Mesenchymal stem cell (in vitro differentiated cells and primary cell): ENCODE results near the gene NR3C2.

Source experiments
- DNase-seq: peaks from one replicate; pipeline ENCODE4 v3.0.0-alpha.2; 2013
- H2AFZ ChIP-seq: one replicate; pipeline ENCODE4 v1.6.1; 2013; ENCODE audit warnings: low read depth, mild to moderate bottlenecking, control low read depth, inconsistent platforms, low read length, moderate library complexity
- H2AK5ac ChIP-seq: 2 replicates; pipeline ENCODE4 v1.6.1; 2013; ENCODE audit warnings: low read length, moderate library complexity, mild to moderate bottlenecking, inconsistent platforms; ENCODE audit not compliant: severe bottlenecking
- H2BK120ac ChIP-seq: one replicate; pipeline ENCODE4 v1.6.1; 2013; ENCODE audit warnings: low read depth, mild to moderate bottlenecking, inconsistent platforms, low read length, moderate library complexity
- H2BK12ac ChIP-seq, 2 experiments: one replicate each; pipeline ENCODE4 v1.6.1; 2013; ENCODE audit warnings: inconsistent platforms in 2 of 2, low read length in 2 of 2, mild to moderate bottlenecking in 2 of 2, moderate library complexity in 2 of 2, control low read depth in 1 of 2
- H2BK15ac ChIP-seq: one replicate; pipeline ENCODE4 v1.6.1; 2013; ENCODE audit warnings: mild to moderate bottlenecking, low read depth, inconsistent platforms; ENCODE audit not compliant: poor library complexity, severe bottlenecking
- H2BK5ac ChIP-seq: 2 replicates; pipeline ENCODE4 v1.6.1; 2013; ENCODE audit warnings: low read depth, mild to moderate bottlenecking, low read length, control low read depth, inconsistent platforms; ENCODE audit not compliant: poor library complexity, severe bottlenecking
- H3K14ac ChIP-seq, 2 experiments: one replicate each; pipeline ENCODE4 v1.6.1; 2013; ENCODE audit warnings: inconsistent platforms in 2 of 2, low read length in 2 of 2, control low read depth in 1 of 2, mild to moderate bottlenecking in 1 of 2, moderate library complexity in 1 of 2
- H3K18ac ChIP-seq, 2 experiments: one replicate each; pipeline ENCODE4 v1.6.1; 2013; ENCODE audit warnings: inconsistent platforms in 2 of 2, low read length in 2 of 2, control low read depth in 1 of 2, low read depth in 1 of 2, mild to moderate bottlenecking in 1 of 2
- H3K23ac ChIP-seq, 2 experiments: one replicate each; pipeline ENCODE4 v1.6.1; 2013; ENCODE audit warnings: inconsistent platforms in 2 of 2, low read length in 2 of 2, mild to moderate bottlenecking in 2 of 2, moderate library complexity in 2 of 2, control low read depth in 1 of 2
- H3K27ac ChIP-seq: 2 replicates; pipeline ENCODE4 v1.5.1; 2013; ENCODE audit warnings: mild to moderate bottlenecking, moderate library complexity, low read length, control low read depth, inconsistent platforms; ENCODE audit not compliant: poor library complexity, severe bottlenecking
- H3K27me3 ChIP-seq, 2 experiments: 2 replicates each; pipeline versions ENCODE4 v1.6.1 to v1.7.0; 2013; ENCODE audit warnings: low read length in 2 of 2, mild to moderate bottlenecking in 2 of 2, moderate library complexity in 2 of 2, control low read depth in 1 of 2, inconsistent platforms in 1 of 2; ENCODE audit not compliant: control insufficient read depth in 1 of 2, insufficient read depth in 1 of 2
- H3K36me3 ChIP-seq, 2 experiments: 2 replicates each; pipeline versions ENCODE4 v1.6.1 to v1.7.0; 2013; ENCODE audit warnings: low read length in 2 of 2, control low read depth in 1 of 2, inconsistent platforms in 1 of 2, low read depth in 1 of 2, mild to moderate bottlenecking in 1 of 2; ENCODE audit not compliant: insufficient read depth in 2 of 2, control insufficient read depth in 1 of 2
- H3K4ac ChIP-seq, 2 experiments: one replicate each; pipeline ENCODE4 v1.6.1; 2013; ENCODE audit warnings: inconsistent platforms in 2 of 2, low read length in 2 of 2, mild to moderate bottlenecking in 2 of 2, moderate library complexity in 2 of 2, control low read depth in 1 of 2, low read depth in 1 of 2
- H3K4me1 ChIP-seq: 2 replicates; pipeline ENCODE4 v1.6.1; 2013; ENCODE audit warnings: low read depth, low read length, control low read depth; ENCODE audit not compliant: control insufficient read depth, insufficient read depth
- H3K4me2 ChIP-seq: 2 replicates; pipeline ENCODE4 v1.6.1; 2013; ENCODE audit warnings: low read length, mild to moderate bottlenecking, inconsistent platforms; ENCODE audit not compliant: poor library complexity, severe bottlenecking
- H3K4me3 ChIP-seq, 2 experiments: 2 replicates each; pipeline versions ENCODE4 v1.5.1 to v1.7.0; 2013; ENCODE audit warnings: low read length in 2 of 2, mild to moderate bottlenecking in 2 of 2, control low read depth in 1 of 2, low read depth in 1 of 2; ENCODE audit not compliant: insufficient read depth in 1 of 2
- H3K79me1 ChIP-seq: replicated peaks from 2 replicates; pipeline ENCODE4 v1.6.1; 2013; ENCODE audit warnings: mild to moderate bottlenecking, control low read depth, low read length, inconsistent platforms; ENCODE audit not compliant: poor library complexity, severe bottlenecking
- H3K9ac ChIP-seq: 2 replicates; pipeline ENCODE4 v1.7.0; 2013; ENCODE audit warnings: mild to moderate bottlenecking, low read length, moderate library complexity
- H3K9me3 ChIP-seq: 2 replicates; pipeline ENCODE4 v1.7.0; 2013; ENCODE audit warnings: mild to moderate bottlenecking, low read length; ENCODE audit not compliant: control insufficient read depth
- H4K8ac ChIP-seq: one replicate; pipeline ENCODE4 v1.6.1; 2013; ENCODE audit warnings: inconsistent platforms, mild to moderate bottlenecking, low read length, moderate library complexity
- H4K91ac ChIP-seq: one replicate; pipeline ENCODE4 v1.6.1; 2013; ENCODE audit warnings: mild to moderate bottlenecking, low read length, inconsistent platforms
- WGBS: methylation state at CpG from one replicate; pipeline ENCODE4 v1.1.7; 2013; ENCODE audit warnings: mixed read lengths; 5-methylcytosine and 5-hydroxymethylcytosine counted together

NR3C2 gene

DNA sequence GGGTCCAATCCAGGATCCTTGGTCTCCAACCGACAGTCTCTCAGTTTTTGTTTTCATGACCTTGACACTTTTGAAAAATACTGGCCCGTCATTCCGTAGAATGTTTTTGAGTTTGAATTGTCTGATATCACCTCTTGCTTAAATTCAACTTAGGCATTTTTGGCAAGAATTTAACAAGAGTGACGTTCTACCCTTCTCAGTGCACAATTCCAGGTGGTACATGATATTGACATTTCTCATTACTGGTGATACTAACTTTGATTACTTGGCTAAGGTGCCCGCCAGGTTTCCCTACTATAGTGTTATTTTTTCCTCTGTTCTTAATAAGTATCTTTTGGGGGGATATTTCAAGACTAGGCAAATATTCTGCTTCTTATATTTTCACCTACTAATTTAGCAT lies 215.1 kb downstream of the NR3C2 start:
- no peaks in the 10 kb centered on the region for H3K9me3 ChIP-seq
- H3K18ac ChIP-seq: no peak overlapping the region
- WGBS: 75% methylated on average over 4 of the region's 5 CpGs
- H3K23ac ChIP-seq: no peak overlapping the region
- H3K79me1 ChIP-seq: no peaks in the 10 kb centered on the region
- no peak overlapping the region for H2BK5ac ChIP-seq
- no peak overlapping the region for H3K14ac ChIP-seq
- H3K27ac ChIP-seq: no peak overlapping the region
- no peak overlapping the region for H2BK15ac ChIP-seq
- no peak overlapping the region for H3K9ac ChIP-seq
- no peak overlapping the region for H4K91ac ChIP-seq
- no peaks in the 10 kb centered on the region for H3K36me3 ChIP-seq
- H2BK120ac ChIP-seq: no peak overlapping the region
- H2AK5ac ChIP-seq: no peak overlapping the region
- DNase-seq: no peak
- no peak overlapping the region for H3K4me3 ChIP-seq
- H3K27me3 ChIP-seq: no peaks in the 10 kb centered on the region
- no peak overlapping the region for H2AFZ ChIP-seq
- no peaks in the 10 kb centered on the region for H3K4me1 ChIP-seq
- H2BK12ac ChIP-seq: no peak overlapping the region
- no peak overlapping the region for H3K4me2 ChIP-seq
- H4K8ac ChIP-seq: no peak overlapping the region
- H3K4ac ChIP-seq: no peak overlapping the region

DNA sequence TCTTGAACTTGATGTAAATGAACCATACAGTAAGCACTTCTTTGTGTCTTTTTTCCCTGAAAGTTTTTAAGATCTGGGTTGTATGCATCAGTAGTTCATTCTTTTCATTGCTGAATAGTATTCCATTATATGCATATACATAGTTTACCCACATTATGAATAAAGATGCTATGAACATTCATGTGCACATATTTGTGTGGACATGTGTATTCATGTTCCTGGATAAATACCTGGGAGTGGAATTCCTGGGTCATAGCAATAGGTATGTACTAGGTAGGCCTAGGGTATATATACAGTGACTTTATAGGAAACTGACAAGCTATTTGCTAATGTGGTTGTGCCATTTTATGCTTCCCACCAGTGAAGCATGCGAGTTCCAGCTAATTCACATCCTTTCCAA lies 215.9 kb downstream of the NR3C2 start:
- WGBS: no CpG with 5 or more reads among the region's 1 CpG

DNA sequence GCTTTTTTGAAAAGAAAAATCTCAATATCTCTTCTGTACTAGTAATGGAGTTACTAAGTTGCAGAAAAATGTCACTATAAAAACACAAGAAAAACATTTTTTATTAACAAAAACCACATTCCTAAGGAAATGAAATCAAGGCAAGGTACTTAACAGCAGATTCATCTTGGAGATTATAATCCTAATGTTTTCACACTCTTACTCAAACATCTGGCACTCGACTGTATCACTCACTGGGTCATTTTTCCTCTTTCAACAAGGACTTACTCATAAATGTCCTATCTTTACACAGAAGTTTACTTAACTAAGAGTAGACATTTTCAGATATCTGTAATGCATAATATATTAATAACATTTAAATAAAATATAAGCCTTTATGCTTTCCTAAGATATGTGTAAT lies 216.6 kb downstream of the NR3C2 start:
- no peaks in the 10 kb centered on the region for H3K27me3 ChIP-seq
- no peak overlapping the region for H3K18ac ChIP-seq
- H4K8ac ChIP-seq: no peak overlapping the region
- H4K91ac ChIP-seq: no peak overlapping the region
- H3K4me3 ChIP-seq: no peak overlapping the region
- H2BK12ac ChIP-seq: no peak overlapping the region
- H2BK5ac ChIP-seq: no peak overlapping the region
- H3K9ac ChIP-seq: no peak overlapping the region
- H3K9me3 ChIP-seq: no peaks in the 10 kb centered on the region
- no peaks in the 10 kb centered on the region for H3K79me1 ChIP-seq
- H3K27ac ChIP-seq: no peak overlapping the region
- H2BK120ac ChIP-seq: no peak overlapping the region
- 83% methylated on average over 1 of the region's 1 CpG for WGBS
- no peak overlapping the region for H3K4ac ChIP-seq
- no peaks in the 10 kb centered on the region for H3K4me1 ChIP-seq
- H3K4me2 ChIP-seq: no peak overlapping the region
- no peak for DNase-seq
- no peak overlapping the region for H3K14ac ChIP-seq
- no peaks in the 10 kb centered on the region for H3K36me3 ChIP-seq
- H3K23ac ChIP-seq: no peak overlapping the region
- H2AFZ ChIP-seq: no peak overlapping the region
- H2BK15ac ChIP-seq: no peak overlapping the region
- no peak overlapping the region for H2AK5ac ChIP-seq

More for the DNA sequence above, 215.9 kb downstream of the NR3C2 start:
- Histone ChIP-seq H3K18ac (no peak overlapping the region), H3K23ac (no peak overlapping the region), H2BK5ac (no peak overlapping the region), H3K4me2 (no peak overlapping the region), H2BK12ac (no peak overlapping the region), H3K9me3 (no peaks in the 10 kb centered on the region), H3K4ac (no peak overlapping the region), H4K91ac (no peak overlapping the region), H2BK120ac (no peak overlapping the region), H3K14ac (no peak overlapping the region), H3K27ac (no peak overlapping the region), H3K4me1 (no peaks in the 10 kb centered on the region), H4K8ac (no peak overlapping the region), H3K36me3 (no peaks in the 10 kb centered on the region), H2BK15ac (no peak overlapping the region), H3K79me1 (no peaks in the 10 kb centered on the region), H3K4me3 (no peak overlapping the region), H3K27me3 (no peaks in the 10 kb centered on the region), H3K9ac (no peak overlapping the region), H2AFZ (no peak overlapping the region), H2AK5ac (no peak overlapping the region)
- no peak for DNase-seq

DNA sequence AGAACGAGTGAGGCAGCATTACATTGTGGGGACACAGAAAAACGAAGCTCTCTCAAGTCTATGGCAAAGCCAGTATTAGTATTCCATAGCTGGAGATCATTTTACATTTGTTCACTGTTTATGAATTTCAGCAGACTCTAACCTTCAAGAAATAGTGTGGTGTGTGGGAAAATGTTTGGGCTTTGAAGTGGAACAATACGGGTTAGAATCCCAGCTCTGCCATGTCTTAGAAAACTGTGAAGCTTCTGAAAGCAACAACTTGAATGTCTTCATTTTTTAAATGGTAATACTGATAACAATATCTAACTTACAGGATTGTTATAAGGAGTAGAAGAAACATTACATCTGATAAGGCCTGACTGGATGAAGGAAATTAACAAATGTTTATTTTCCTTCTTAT lies 217.7 kb downstream of the NR3C2 start:
- Histone ChIP-seq H2BK15ac (no peak overlapping the region), H3K14ac (no peak overlapping the region), H3K4ac (no peak overlapping the region), H3K4me1 (no peaks in the 10 kb centered on the region), H2BK5ac (no peak overlapping the region), H4K91ac (no peak overlapping the region), H3K23ac (no peak overlapping the region), H3K4me2 (no peak overlapping the region), H3K27me3 (no peaks in the 10 kb centered on the region), H2AK5ac (no peak overlapping the region), H3K4me3 (no peak overlapping the region), H2BK12ac (no peak overlapping the region), H3K36me3 (no peaks in the 10 kb centered on the region), H2AFZ (no peak overlapping the region), H3K18ac (no peak overlapping the region), H3K9me3 (no peaks in the 10 kb centered on the region), H3K27ac (no peak overlapping the region), H2BK120ac (no peak overlapping the region), H4K8ac (no peak overlapping the region), H3K9ac (no peak overlapping the region), H3K79me1 (no peaks in the 10 kb centered on the region)
- WGBS: 56% methylated on average over 1 of the region's 3 CpGs
- DNase-seq: no peak
